Lower leg skin (tissue), 4 donors: ENCODE results near the gene KRTAP10-3. TPM values are rescaled to one million over a fixed set of nuclear protein-coding genes. Genes with fewer than 3 reads are reported as not detected.
"Not testable (repeated sequence)": the region's sequence is repeated elsewhere in the genome, so short reads cannot be mapped to it uniquely, and the experiment has no call there.

Experiments
- DNase-seq, 2 donors: peaks; one replicate each; pipeline ENCODE4 v3.0.0-alpha.2; 2019; ENCODE audit warnings: low spot score in 2 of 2
- H3K4me3 ChIP-seq: fragments of 200-600 bp; sonication (generic); 2 replicates; pipeline ENCODE4 v1.5.1; 2017; ENCODE audit warnings: mild to moderate bottlenecking, low read depth; ENCODE audit not compliant: poor library complexity, severe bottlenecking
- CTCF ChIP-seq, 3 donors: fragments of 450-650 bp; IDR thresholded peaks; one replicate each; pipeline ENCODE4 v1.5.1; 2016; ENCODE audit warnings: antibody characterized with exemption in 3 of 3, mild to moderate bottlenecking in 3 of 3, moderate library complexity in 2 of 3
- POLR2A ChIP-seq, 2 donors: fragments of 450-650 bp; IDR thresholded peaks; one replicate each; pipeline ENCODE4 v1.6.1; 2016 to 2017; ENCODE audit warnings: antibody characterized with exemption in 2 of 2, mild to moderate bottlenecking in 1 of 2, moderate library complexity in 1 of 2
- WGBS, 2 donors: methylation state at CpG; one replicate each; pipeline ENCODE4 v1.1.5; 2018; 5-methylcytosine and 5-hydroxymethylcytosine counted together
- intact Hi-C: fragments of 100-400 bp; cut with DNase I; formaldehyde crosslinking; loops from one replicate; pipeline ENCODE4 v1.15.0; 2023; ENCODE audit warnings: low total_unique reads
- total RNA-seq, 4 donors: library from RNA; depleted of rRNA; stranded (reverse); fragments of >200 nt; gene quantifications; one replicate each; pipeline ENCODE4 v1.1.0, GENCODE V29; 2016

Gene KRTAP10-3
- total RNA-seq, 4 donors from 2014 or later: 4.8 TPM; not detected in 3

DNA sequence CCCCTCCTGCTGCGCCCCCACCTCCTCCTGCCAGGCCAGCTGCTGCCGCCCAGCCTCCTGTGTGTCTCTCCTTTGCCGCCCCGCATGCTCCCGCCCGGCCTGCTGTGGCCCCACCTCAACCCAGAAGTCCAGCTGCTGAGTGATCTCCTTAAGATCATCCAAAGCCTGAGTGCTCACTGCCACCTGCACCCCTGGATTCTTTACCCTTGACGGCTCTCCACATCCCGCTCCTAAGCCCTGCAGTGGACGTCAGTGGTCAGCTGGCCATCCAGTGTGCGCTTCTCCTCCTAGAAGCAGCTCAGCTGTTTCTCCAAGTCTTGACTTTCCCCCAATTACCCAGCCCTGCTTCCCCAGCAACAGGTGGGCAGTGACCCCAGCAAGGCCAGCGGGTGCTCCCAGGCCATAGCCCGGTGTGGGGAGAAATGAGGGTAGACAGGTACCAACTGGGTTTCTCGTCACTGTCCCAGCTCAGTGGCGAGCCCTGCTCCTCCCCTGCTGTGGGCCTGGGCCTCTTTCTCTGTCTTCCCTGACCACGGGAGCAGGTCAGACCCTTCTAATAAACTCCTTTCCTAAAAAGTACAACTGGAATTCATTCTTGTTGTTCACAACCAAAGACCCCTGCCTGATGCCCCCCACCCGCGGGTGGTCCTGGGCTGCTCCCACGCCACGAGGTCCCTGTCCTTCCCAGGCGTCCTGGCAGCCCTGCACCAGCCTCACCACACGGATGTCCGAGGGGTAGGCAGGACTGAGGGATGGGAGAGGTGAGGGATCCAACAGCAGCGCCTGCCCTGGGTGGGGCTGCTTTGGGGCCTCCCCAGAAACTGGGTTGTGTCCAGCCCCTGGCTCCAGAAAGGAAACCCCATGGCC lies 43.2 kb upstream of the KRTAP10-3 start:
- WGBS, 2 donors: 74 to 82% methylated on average over 22 to 23 of the region's 23 CpGs
- intact Hi-C loops: no loop called here
- TF ChIP-seq POLR2A (IDR thresholded peaks at IDR 0.05): no peak
- no peak for TF ChIP-seq CTCF (IDR thresholded peaks at IDR 0.05)
- DNase-seq: peak in 1 of 2 donors; percentile 68
- H3K4me3 ChIP-seq: no peak overlapping the region

DNA sequence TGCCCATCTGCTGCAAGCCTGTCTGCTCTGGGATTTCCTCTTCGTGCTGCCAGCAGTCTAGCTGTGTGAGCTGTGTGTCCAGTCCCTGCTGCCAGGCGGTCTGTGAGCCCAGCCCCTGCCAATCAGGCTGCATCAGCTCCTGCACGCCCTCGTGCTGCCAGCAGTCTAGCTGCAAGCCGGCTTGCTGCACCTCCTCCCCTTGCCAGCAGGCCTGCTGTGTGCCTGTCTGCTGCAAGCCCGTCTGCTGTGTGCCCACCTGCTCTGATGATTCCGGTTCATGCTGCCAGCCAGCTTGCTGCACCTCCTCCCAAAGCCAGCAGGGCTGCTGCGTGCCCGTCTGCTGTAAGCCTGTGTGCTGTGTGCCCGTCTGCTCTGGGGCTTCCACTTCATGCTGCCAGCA lies 42.5 kb upstream of the KRTAP10-3 start:
- intact Hi-C loops, H3K4me3 ChIP-seq, DNase-seq: not testable (repeated sequence)
- WGBS, 2 donors: 57 to 67% methylated on average over 5 to 10 of the region's 10 CpGs

GRCh38 chr21:44600118-44600978 lies 41.8 kb upstream of the KRTAP10-3 start, which contains the start of gene KRTAP10-7:
Gene KRTAP10-7 (plus strand): TSS chr21:44600597. CDS start chr21:44600622, 25 bp downstream.
- WGBS, 2 donors: 67 to 83% methylated on average over 15 to 18 of the region's 23 CpGs
- DNase-seq, intact Hi-C loops, H3K4me3 ChIP-seq: not testable (repeated sequence)

DNA sequence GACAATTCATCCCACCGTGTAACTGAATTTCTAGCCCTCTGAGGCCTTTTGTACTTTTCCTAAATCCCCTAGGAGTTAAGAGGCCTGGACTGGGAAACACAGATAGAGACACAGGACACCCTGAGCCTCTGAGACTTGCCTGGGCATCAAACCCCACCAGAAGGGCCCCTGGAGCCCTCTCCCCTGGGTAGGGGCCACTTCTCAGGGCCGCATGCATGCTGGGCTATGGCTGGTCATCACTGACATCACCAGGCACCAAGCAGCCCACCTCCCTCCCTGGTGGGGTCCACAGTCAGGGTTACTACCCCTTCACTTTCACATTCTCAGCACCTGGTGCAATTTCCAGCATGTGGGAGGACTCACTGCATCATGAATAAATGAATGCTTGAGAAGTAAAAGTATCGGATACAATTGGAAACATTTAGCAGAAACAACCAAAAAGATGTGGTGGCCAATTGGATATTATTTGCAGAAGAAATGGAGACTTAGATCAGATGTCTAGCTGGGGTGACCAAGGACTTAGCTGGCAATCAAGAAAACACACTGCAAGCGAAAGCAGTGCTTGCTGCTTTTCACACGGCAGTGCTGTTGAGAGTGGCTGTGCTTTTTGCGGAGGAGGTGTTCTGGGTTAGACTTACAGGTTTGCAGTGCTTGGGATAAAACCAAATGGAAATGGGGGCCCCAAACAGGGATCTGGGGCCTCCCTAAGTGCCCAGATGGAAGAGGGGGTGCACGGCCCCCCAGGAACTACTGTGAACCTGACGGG lies 40.9 kb upstream of the KRTAP10-3 start:
- H3K4me3 ChIP-seq: no peak overlapping the region
- DNase-seq: peak in 1 of 2 donors; percentile 59
- no peak for TF ChIP-seq CTCF (IDR thresholded peaks at IDR 0.05)
- no peak for TF ChIP-seq POLR2A (IDR thresholded peaks at IDR 0.05)
- intact Hi-C loops: no loop called here
- WGBS, 2 donors: 86 to 89% methylated on average over 8 of the region's 8 CpGs

DNA sequence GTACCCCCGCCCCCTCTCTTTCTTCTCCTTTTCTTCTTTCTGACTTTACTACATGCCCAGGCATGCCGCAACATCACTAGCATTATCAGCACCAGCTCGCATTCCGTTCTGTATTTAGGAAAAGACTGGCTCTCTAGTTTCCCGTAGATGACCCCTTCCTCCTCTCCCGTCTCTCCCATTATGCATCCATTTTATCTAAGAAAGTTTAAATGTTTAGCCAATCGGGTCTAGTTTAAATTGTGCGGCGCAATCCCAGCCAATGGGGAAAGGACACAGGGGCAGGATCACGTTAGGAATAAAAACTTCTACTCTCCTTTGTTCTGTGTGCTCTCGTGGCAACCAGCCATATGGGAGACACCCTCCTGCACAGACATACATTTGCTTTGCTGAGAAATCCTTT lies 39.5 kb upstream of the KRTAP10-3 start:
- 82 to 84% methylated on average over 11 of the region's 11 CpGs for WGBS, 2 donors
- TF ChIP-seq CTCF (IDR thresholded peaks at IDR 0.05) (no peak), POLR2A (IDR thresholded peaks at IDR 0.05) (no peak)
- H3K4me3 ChIP-seq: no peak overlapping the region
- peak in 1 of 2 donors; percentile 28 for DNase-seq
- intact Hi-C loops: no loop called here

GRCh38 chr21:44596068-44596725 lies 37.6 kb upstream of the KRTAP10-3 start:
- TF ChIP-seq POLR2A (IDR thresholded peaks at IDR 0.05) (no peak), CTCF (IDR thresholded peaks at IDR 0.05) (no peak)
- no peak overlapping the region for H3K4me3 ChIP-seq
- WGBS, 2 donors: 52 to 68% methylated on average over 9 of the region's 9 CpGs
- intact Hi-C loops: no loop called here
- DNase-seq: peak in 1 of 2 donors; percentile 59
